ENCODE data around the gene TEDC2. TPM values are rescaled to one million over a fixed set of nuclear protein-coding genes. Genes with fewer than 3 reads are reported as not detected.

TEDC2 gene
- total and polyA plus RNA-seq, 9 of the 15 experiments (the other 6 are each of a cell fraction or from before 2014, with no cell fraction given): 0.75 to 57.0 (median 17.6) TPM

- under 1% methylated on average over 15 of the region's 59 CpGs for WGBS (ENCODE audit: insufficient coverage, low coverage, missing lambda C conversion rate)
- CTCF ChIA-PET (ENCODE audit: low intra/inter-chr PET ratio): no interaction called here
- ATAC-seq: peak; percentile 13
- TF ChIP-seq ZBTB7A (IDR thresholded peaks at IDR 0.05; ENCODE audit: borderline replicate concordance, control insufficient read depth, low read depth, low read length) (peak; percentile 25; the same call in 1 of the 2 replicates), E2F6 (IDR thresholded peaks at IDR 0.05; ENCODE audit: borderline replicate concordance in 1 of 2, extremely low read depth in 1 of 2, insufficient read depth in 1 of 2, insufficient read length in 1 of 2, low read depth in 1 of 2, low read length in 1 of 2, poor library complexity in 1 of 2, severe bottlenecking in 1 of 2) (peak in 1 of 2 experiments; percentile 16), VEZF1 (CRISPR knock-in tag; IDR thresholded peaks at IDR 0.05) (peak; percentile 58), MBD1 (CRISPR knock-in tag; IDR thresholded peaks at IDR 0.05) (no peak), MEIS2 (IDR thresholded peaks at IDR 0.05; ENCODE audit: partially characterized antibody) (peak; percentile 2), SAFB (IDR thresholded peaks at IDR 0.05; ENCODE audit: borderline replicate concordance, low read depth, low read length) (0 out of 2 replicates have a peak, but pooled peaks have one; percentile 25), POLR2AphosphoS2 (IDR thresholded peaks at IDR 0.05; ENCODE audit: low read length) (no peak), EGR1 (conservative IDR thresholded peaks at IDR 0.05) (peak; percentile 55), ZNF639 (CRISPR knock-in tag; conservative IDR thresholded peaks at IDR 0.05 in 1 of 2, IDR thresholded peaks at IDR 0.05 in 1 of 2) (peak in 1 of 2 experiments; percentile 48; a peak in 1 of 4 replicates), POLR2G (IDR thresholded peaks at IDR 0.05; ENCODE audit: low read depth, low read length) (peak; percentile 63), MAZ (CRISPR knock-in tag; conservative IDR thresholded peaks at IDR 0.05 in 1 of 2, IDR thresholded peaks at IDR 0.05 in 1 of 2) (no peak; a peak in 1 of 4 replicates)
Observed at GRCh38 chr16:2471016-2471652, 11.2 kb downstream of the TEDC2 start, which contains the start of gene NTN3. NTN3 (plus strand) TSS chr16:2471297; CDS start chr16:2471702, 405 bp downstream.

More at GRCh38 chr16:2471016-2471652, 11.2 kb downstream of the TEDC2 start, which contains the start of gene NTN3:
- H3K27ac ChIP-seq (ENCODE audit: extremely low read depth, low read depth, low read length): no peak within 1 kb of the TSS
- no peak within 1 kb of the TSS for H2AFZ ChIP-seq (ENCODE audit: low read depth, low read length)
- peaks cover 22% of the 10 kb centered on the region for H3K79me2 ChIP-seq (ENCODE audit: control insufficient read depth, insufficient read depth, low read length)
- no peaks in the 10 kb centered on the region; the same call in 1 of the 2 replicates for H4K20me1 ChIP-seq (replicated peaks; ENCODE audit: control insufficient read depth, insufficient read depth, low read length)
- no peaks in the 10 kb centered on the region for H3K27me3 ChIP-seq (ENCODE audit: control insufficient read depth in 2 of 2, insufficient read depth in 2 of 2, low read length in 2 of 2)
- POLR2A ChIA-PET: no interaction called here
- no peaks in the 10 kb centered on the region for H3K9me1 ChIP-seq (ENCODE audit: control insufficient read depth, insufficient read depth, low read length)
- FAIRE-seq (no peak), DNase-seq (ENCODE audit: extremely low read depth in 1 of 4, low spot score in 3 of 4) (peak; percentile 47 to 85 (median 74))
- no peak within 1 kb of the TSS; the same call in 1 of the 2 replicates for H3K4me3 ChIP-seq
- no peaks in the 10 kb centered on the region for H3K9me3 ChIP-seq (replicated peaks; ENCODE audit: control insufficient read depth, insufficient read depth, low read depth, low read length)
- no TSS peak for BruUV-seq (replicated peaks)
- H3K4me2 ChIP-seq (ENCODE audit: insufficient read depth, low read length): no peak within 1 kb of the TSS
- H3K4me1 ChIP-seq (replicated peaks in 1 of 2; ENCODE audit: control insufficient read depth in 2 of 2, insufficient read depth in 2 of 2, low read length in 2 of 2): peaks cover 10 to 92% of the 10 kb centered on the region in 2 experiments
- in situ Hi-C loops (cut with MboI) (no loop called here), intact Hi-C loops (cut with micrococcal nuclease) (no loop called here)
- H3K9ac ChIP-seq (ENCODE audit: insufficient read depth in 1 of 2, low read depth in 2 of 2, low read length in 2 of 2): peak within 1 kb of the TSS in 1 of 2 experiments; percentile 98; a peak in 3 of 4 replicates
- H3K36me3 ChIP-seq (ENCODE audit: control insufficient read depth, insufficient read depth, low read length): no peaks in the 10 kb centered on the region

All from K562 (cell line).